Vagina (tissue), 2 donors: Measurements from ENCODE around the gene CDC73.

Source experiments
- POLR2A ChIP-seq, 2 donors: fragments of 450-650 bp; IDR thresholded peaks; one replicate each; pipeline ENCODE4 v1.6.1; 2017; ENCODE audit warnings: antibody characterized with exemption in 2 of 2, mild to moderate bottlenecking in 2 of 2, moderate library complexity in 2 of 2
- POLR2AphosphoS5 ChIP-seq, 2 donors: sonication (generic); formaldehyde crosslinking; IDR thresholded peaks; one replicate each; pipeline ENCODE4 v1.9.0; 2017; ENCODE audit warnings: antibody characterized with exemption in 2 of 2, mild to moderate bottlenecking in 2 of 2, low read depth in 1 of 2; ENCODE audit not compliant: insufficient read depth in 1 of 2
- TF ChIP-seq, protein P1 (sequence below), 3 experiments: fragments of 450-650 bp in 2 of 3; fragments of 200-600 bp in 1 of 3; sonication (generic) in 1 of 3; IDR thresholded peaks; one replicate each; pipeline ENCODE4 v1.5.1; 2017 to 2019; ENCODE audit warnings: antibody characterized with exemption in 3 of 3, mild to moderate bottlenecking in 2 of 3, moderate library complexity in 2 of 3

DNA sequence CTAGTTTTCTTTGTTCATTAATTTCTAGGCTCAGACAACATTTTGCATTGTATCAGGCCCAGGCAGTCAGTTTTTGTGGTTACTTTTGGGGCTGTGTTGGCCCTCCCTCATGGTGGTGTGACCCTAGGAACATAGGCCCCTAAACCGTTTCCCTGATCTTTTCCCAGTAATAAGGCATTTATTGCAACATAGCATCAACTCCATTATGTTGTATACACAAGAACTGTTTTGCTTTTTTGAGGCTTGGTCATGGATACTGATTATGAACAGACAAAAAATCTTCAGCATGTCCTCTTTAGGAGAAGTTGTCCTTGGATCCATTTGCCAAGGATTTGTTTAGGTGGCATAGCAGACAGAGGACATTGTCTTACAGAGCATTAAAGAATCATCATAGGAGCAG is 54.3 kb downstream of the CDC73 start:
- TF ChIP-seq, protein P1, sequence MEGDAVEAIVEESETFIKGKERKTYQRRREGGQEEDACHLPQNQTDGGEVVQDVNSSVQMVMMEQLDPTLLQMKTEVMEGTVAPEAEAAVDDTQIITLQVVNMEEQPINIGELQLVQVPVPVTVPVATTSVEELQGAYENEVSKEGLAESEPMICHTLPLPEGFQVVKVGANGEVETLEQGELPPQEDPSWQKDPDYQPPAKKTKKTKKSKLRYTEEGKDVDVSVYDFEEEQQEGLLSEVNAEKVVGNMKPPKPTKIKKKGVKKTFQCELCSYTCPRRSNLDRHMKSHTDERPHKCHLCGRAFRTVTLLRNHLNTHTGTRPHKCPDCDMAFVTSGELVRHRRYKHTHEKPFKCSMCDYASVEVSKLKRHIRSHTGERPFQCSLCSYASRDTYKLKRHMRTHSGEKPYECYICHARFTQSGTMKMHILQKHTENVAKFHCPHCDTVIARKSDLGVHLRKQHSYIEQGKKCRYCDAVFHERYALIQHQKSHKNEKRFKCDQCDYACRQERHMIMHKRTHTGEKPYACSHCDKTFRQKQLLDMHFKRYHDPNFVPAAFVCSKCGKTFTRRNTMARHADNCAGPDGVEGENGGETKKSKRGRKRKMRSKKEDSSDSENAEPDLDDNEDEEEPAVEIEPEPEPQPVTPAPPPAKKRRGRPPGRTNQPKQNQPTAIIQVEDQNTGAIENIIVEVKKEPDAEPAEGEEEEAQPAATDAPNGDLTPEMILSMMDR (IDR thresholded peaks at IDR 0.05): no peak
- TF ChIP-seq POLR2A (IDR thresholded peaks at IDR 0.05) (no peak), POLR2AphosphoS5 (IDR thresholded peaks at IDR 0.05; ENCODE audit: insufficient read depth in 1 of 2, low read depth in 1 of 2) (no peak)
